Heart right ventricle (tissue), 16 donors: ENCODE data around the gene SHROOM2. TPM values are rescaled to one million over a fixed set of nuclear protein-coding genes. Genes with fewer than 3 reads are reported as not detected.
A peak's percentile ranks its signal among the peaks of the same experiment; 100 is the strongest.

Experiments used
- ATAC-seq, 8 donors: fragments of 200-7000 bp; cut with Tn5 transposase; one replicate each; pipeline ENCODE4 v1.9.1; 2020; ENCODE audit warnings: mild to moderate bottlenecking in 8 of 8, moderate library complexity in 8 of 8, moderate number of reproducible peaks in 1 of 8
- DNase-seq, 2 donors: peaks; one replicate each; pipeline ENCODE4 v3.0.0-alpha.2; 2020
- H3K27ac ChIP-seq, 10 donors: fragments of 200-600 bp; sonication (generic) in 2 of 10; one replicate each; pipeline versions ENCODE4 v1.5.0 to v1.8.0; 2020 to 2022; ENCODE audit warnings: mild to moderate bottlenecking in 3 of 10
- H3K27me3 ChIP-seq, 7 donors: fragments of 200-600 bp; one replicate each; pipeline ENCODE4 v1.8.0; 2021 to 2022; ENCODE audit warnings: mild to moderate bottlenecking in 2 of 7
- H3K36me3 ChIP-seq, 9 donors: fragments of 200-600 bp; sonication (generic) in 1 of 9; one replicate each; pipeline versions ENCODE4 v1.5.0 to v1.8.0; 2020 to 2022; ENCODE audit warnings: mild to moderate bottlenecking in 2 of 9
- H3K4me1 ChIP-seq, 9 donors: fragments of 200-600 bp; sonication (generic) in 1 of 9; one replicate each; pipeline versions ENCODE4 v1.5.0 to v1.8.0; 2020 to 2022; ENCODE audit warnings: mild to moderate bottlenecking in 4 of 9
- H3K4me3 ChIP-seq, 10 donors: fragments of 200-600 bp; sonication (generic) in 2 of 10; one replicate each; pipeline versions ENCODE4 v1.5.0 to v1.8.0; 2020 to 2022; ENCODE audit warnings: mild to moderate bottlenecking in 7 of 10, moderate library complexity in 2 of 10
- H3K9me3 ChIP-seq, 11 donors: fragments of 200-600 bp in 10 of 11; sonication (generic) in 2 of 11; one replicate each; pipeline versions ENCODE4 v1.5.0 to v1.8.0; 2013 to 2022; ENCODE audit warnings: mild to moderate bottlenecking in 2 of 11, control low read depth in 1 of 11, moderate library complexity in 1 of 11
- CTCF ChIP-seq, 9 donors: fragments of 200-600 bp; sonication (generic) in 2 of 9; IDR thresholded peaks; one replicate each; pipeline versions ENCODE4 v1.5.0 to v1.8.0; 2021 to 2022; ENCODE audit warnings: antibody characterized with exemption in 9 of 9, mild to moderate bottlenecking in 5 of 9, moderate library complexity in 1 of 9
- WGBS, 2 donors: extraction: QIAGEN DNeasy Blood & Tissue Kit; methylation state at CpG; one replicate each; pipeline ENCODE4 v1.1.7; 2013; ENCODE audit warnings: inconsistent platforms in 1 of 2; 5-methylcytosine and 5-hydroxymethylcytosine counted together
- intact Hi-C, 10 donors: fragments of 100-400 bp; cut with DNase I; formaldehyde crosslinking; loops; one replicate each; pipeline versions ENCODE4 v1.11.1 to v1.14.2; 2022
- polyA plus RNA-seq, 2 donors: library from polyadenylated mRNA; stranded (reverse); fragments of 200-250 nt; gene quantifications; one replicate each; pipeline ENCODE4 v1.2.3, GENCODE V29; 2013
- total RNA-seq, 10 donors: library from RNA; stranded (reverse); fragmentation: NEBNext Ultra II Directional in 3 of 10; extraction: Animal tissue kit (Norgen Biotek cat#: 25700) in 3 of 10; gene quantifications; one replicate each; pipeline versions ENCODE4 v1.2.1 to v1.2.4, GENCODE V29; 2021 to 2023
- donor health status: Arrhythmogenic right ventricular cardiomyopathy.
- donor health status: ischemic (EF 13 %, LVEDD 7.1; RV severe dilation, severe dysfunction).
- donor health status: healthy with polysubstance abuse.
- donor health status: DM: no; HTN: yes; CAD: no.
- donor health status: DM: no; HTN: no; CAD: no.
- donor health status: ischemic (EF 25% LVEDD 6.9; RV normal size, moderate dysfunction).
- donor health status: ischemic (EF 25% LVEDD 5.7; RV mildly dilated, moderate dysfunction).
- donor health status: healthy.
- donor health status: DM: yes; HTN: yes; CAD: no.
- donor health status: Ischemic cardiomyopathy.
- donor health status: ischemic (EF 35%, LVEDD 5.7; RV mildly dilated, moderate dysfunction).
- donor health status: nonischemic (EF 11% LVEDD 7.7; RV severe dilation, severe dysfunction).
- donor health status: DM: yes; HTN: yes; CAD: no.
- donor health status: PGD.
- donor health status: ischemic (EF 29% LVEDD 5.4; RV normal size, mild dysfunction).
- donor health status: nonischemic (EF 23%, LVEDD 6.1; RV moderate dilation, normal function).

SHROOM2 gene
- total and polyA plus RNA-seq, 12 donors, result 0.13 to 1.7 (median 0.44) TPM

GRCh38 chrX:9829308-9830267 is 43.4 kb downstream of the SHROOM2 start:
- intact Hi-C loops, result no loop called here
- Histone ChIP-seq H3K9me3 (no peaks in the 10 kb centered on the region), H3K36me3 (no peaks in the 10 kb centered on the region), H3K27me3 (peaks cover 0 to 5% (median 0%) of the 10 kb centered on the region in 7 donors), H3K4me1 (no peaks in the 10 kb centered on the region), H3K4me3 (no peak overlapping the region), H3K27ac (no peak overlapping the region)
- 95% methylated on average over 14 of the region's 14 CpGs for WGBS, 2 donors
- DNase-seq, result no peak
- TF ChIP-seq CTCF (IDR thresholded peaks at IDR 0.05), result no peak
- no peak for ATAC-seq

DNA sequence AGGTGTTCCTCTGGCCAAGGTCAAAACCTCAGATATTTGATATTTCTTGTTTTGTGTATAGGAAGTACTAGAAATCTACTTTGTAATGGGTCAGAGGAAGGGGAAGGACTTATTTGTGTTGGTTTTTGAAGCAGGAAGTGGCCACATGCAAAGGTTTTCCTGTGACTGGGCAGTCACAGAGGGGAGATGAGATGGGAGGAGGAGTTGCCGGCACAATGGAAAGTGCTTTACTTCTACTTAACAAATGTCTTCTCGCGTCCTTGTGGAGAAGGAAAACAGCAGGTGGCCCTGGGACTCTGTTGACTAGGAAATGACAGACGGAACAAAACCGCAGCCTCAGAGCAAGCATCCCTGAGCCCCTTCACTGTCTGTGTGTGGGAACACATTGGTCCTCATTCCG is 46.6 kb downstream of the SHROOM2 start:
- H3K27me3 ChIP-seq, result no peaks in the 10 kb centered on the region
- DNase-seq (peak in 1 of 2 donors; percentile 5), ATAC-seq (peak in 3 of 8 donors; percentile 42 to 64 (median 63))
- 56 to 78% methylated on average over 6 of the region's 6 CpGs for WGBS, 2 donors
- intact Hi-C loops, result no loop called here
- H3K36me3 ChIP-seq, result no peaks in the 10 kb centered on the region
- no peaks in the 10 kb centered on the region for H3K9me3 ChIP-seq
- H3K4me1 ChIP-seq, result no peaks in the 10 kb centered on the region
- no peak for TF ChIP-seq CTCF (IDR thresholded peaks at IDR 0.05)
- H3K27ac ChIP-seq, result peak overlapping the region in 1 of 10 donors; percentile 26
- H3K4me3 ChIP-seq, result no peak overlapping the region

- 82 to 84% methylated on average over 11 of the region's 11 CpGs for WGBS, 2 donors
- Histone ChIP-seq H3K9me3 (no peaks in the 10 kb centered on the region), H3K27ac (no peak overlapping the region), H3K4me1 (no peaks in the 10 kb centered on the region), H3K27me3 (no peaks in the 10 kb centered on the region), H3K36me3 (no peaks in the 10 kb centered on the region), H3K4me3 (no peak overlapping the region)
- no peak for DNase-seq
- no peak for TF ChIP-seq CTCF (IDR thresholded peaks at IDR 0.05)
- intact Hi-C loops, result no loop called here
- no peak for ATAC-seq
Measured at GRCh38 chrX:9835585-9836210, 49.5 kb downstream of the SHROOM2 start.

DNA sequence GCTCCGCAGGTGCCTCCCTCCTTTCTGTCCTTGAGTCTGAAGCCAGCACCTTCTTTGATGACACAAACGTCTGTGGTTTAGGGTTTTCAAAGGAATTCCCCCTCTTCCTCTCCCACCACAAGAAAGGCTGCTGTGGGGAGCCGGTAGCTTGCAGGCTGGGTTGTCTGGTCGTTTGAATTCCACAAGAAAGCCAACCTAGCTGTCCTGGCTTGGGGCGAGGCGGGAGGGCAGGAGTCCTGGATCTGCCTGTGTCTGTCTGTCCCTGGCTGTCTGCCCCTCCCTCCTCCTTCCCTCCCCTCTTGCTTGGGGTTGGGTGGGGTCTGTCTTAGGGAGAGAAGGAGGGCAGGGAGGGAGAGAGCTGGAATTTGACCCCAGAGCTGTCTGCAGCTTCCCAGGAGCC is 56.3 kb downstream of the SHROOM2 start:
- DNase-seq, result no peak
- ATAC-seq, result no peak
- peaks cover 0 to 23% (median 0%) of the 10 kb centered on the region in 7 donors for H3K27me3 ChIP-seq
- WGBS, 2 donors, result 58 to 76% methylated on average over 4 to 6 of the region's 6 CpGs
- H3K9me3 ChIP-seq, result no peaks in the 10 kb centered on the region
- intact Hi-C loops, result no loop called here
- no peaks in the 10 kb centered on the region for H3K4me1 ChIP-seq
- TF ChIP-seq CTCF (IDR thresholded peaks at IDR 0.05), result no peak
- H3K27ac ChIP-seq, result no peak overlapping the region
- H3K36me3 ChIP-seq, result no peaks in the 10 kb centered on the region
- H3K4me3 ChIP-seq, result no peak overlapping the region
